Loucy (cell line): Measurements from ENCODE around the gene UBIAD1.

Source experiments
- H2AFZ ChIP-seq: fragments of 200-600 bp; sonication (generic); 2 replicates; pipeline ENCODE4 v1.6.0; 2016; ENCODE audit warnings: antibody characterized with exemption, mild to moderate bottlenecking, low read length, moderate library complexity
- H3F3A ChIP-seq: fragments of 200-600 bp; 2 replicates; pipeline ENCODE4 v1.6.0; 2016; ENCODE audit warnings: antibody characterized with exemption, low read depth, mild to moderate bottlenecking
- H3K27me3 ChIP-seq: fragments of 200-600 bp; sonication (generic); 2 replicates; pipeline ENCODE4 v1.6.1; 2014; ENCODE audit warnings: low read length, mild to moderate bottlenecking; ENCODE audit not compliant: insufficient read depth, poor library complexity, severe bottlenecking
- H3K36me3 ChIP-seq: fragments of 200-600 bp; sonication (generic); 2 replicates; pipeline ENCODE4 v1.6.1; 2016; ENCODE audit warnings: low read length; ENCODE audit not compliant: insufficient read depth
- H3K4me1 ChIP-seq: fragments of 200-600 bp; sonication (generic); 2 replicates; pipeline ENCODE4 v1.5.1; 2014; ENCODE audit warnings: low read length, mild to moderate bottlenecking; ENCODE audit not compliant: insufficient read depth, poor library complexity, severe bottlenecking
- H3K4me2 ChIP-seq: fragments of 200-600 bp; sonication (generic); 2 replicates; pipeline ENCODE4 v1.6.0; 2014; ENCODE audit warnings: antibody characterized with exemption, low read length, low read depth, mild to moderate bottlenecking; ENCODE audit not compliant: poor library complexity, severe bottlenecking
- H3K4me3 ChIP-seq: fragments of 200-600 bp; sonication (generic); 2 replicates; pipeline ENCODE4 v1.5.1; 2014; ENCODE audit warnings: low read length, mild to moderate bottlenecking, mixed read lengths; ENCODE audit not compliant: poor library complexity, severe bottlenecking
- H3K79me2 ChIP-seq: fragments of 200-600 bp; sonication (generic); 2 replicates; pipeline ENCODE4 v1.6.1; 2014; ENCODE audit warnings: low read length; ENCODE audit not compliant: insufficient read depth
- H3K9ac ChIP-seq: fragments of 200-600 bp; sonication (generic); 2 replicates; pipeline ENCODE4 v1.6.0; 2014; ENCODE audit warnings: mild to moderate bottlenecking, low read depth, low read length, moderate library complexity; ENCODE audit not compliant: poor library complexity, severe bottlenecking
- H3K9me2 ChIP-seq: fragments of 200-600 bp; sonication (generic); replicated peaks from 2 replicates; pipeline ENCODE4 v1.6.1; 2016; ENCODE audit warnings: low read depth, low read length, mixed read lengths
- H3K9me3 ChIP-seq: fragments of 200-600 bp; sonication (generic); 2 replicates; pipeline ENCODE4 v1.6.1; 2014; ENCODE audit warnings: mild to moderate bottlenecking, antibody characterized with exemption, low read length, low read depth; ENCODE audit not compliant: insufficient read depth
- H4K20me1 ChIP-seq: fragments of 200-600 bp; sonication (generic); 2 replicates; pipeline ENCODE4 v1.6.0; 2014; ENCODE audit warnings: antibody characterized with exemption, low read length, mild to moderate bottlenecking; ENCODE audit not compliant: insufficient read depth, poor library complexity, severe bottlenecking
- EZH2phosphoT487 ChIP-seq: fragments of 200-600 bp; IDR thresholded peaks from 2 replicates; pipeline ENCODE4 v1.6.1; 2018; ENCODE audit warnings: antibody characterized with exemption, mild to moderate bottlenecking, moderate library complexity, borderline replicate concordance
- TF ChIP-seq, protein P1 (sequence below): fragments of 200-600 bp; sonication (generic); conservative IDR thresholded peaks from 2 replicates; pipeline ENCODE4 v1.5.1; 2014; ENCODE audit warnings: mild to moderate bottlenecking, antibody characterized with exemption, low read length

The UBIAD1 gene

GRCh38 chr1:11316701-11317100 lies 43.7 kb downstream of the UBIAD1 start:
- TF ChIP-seq, protein P1, sequence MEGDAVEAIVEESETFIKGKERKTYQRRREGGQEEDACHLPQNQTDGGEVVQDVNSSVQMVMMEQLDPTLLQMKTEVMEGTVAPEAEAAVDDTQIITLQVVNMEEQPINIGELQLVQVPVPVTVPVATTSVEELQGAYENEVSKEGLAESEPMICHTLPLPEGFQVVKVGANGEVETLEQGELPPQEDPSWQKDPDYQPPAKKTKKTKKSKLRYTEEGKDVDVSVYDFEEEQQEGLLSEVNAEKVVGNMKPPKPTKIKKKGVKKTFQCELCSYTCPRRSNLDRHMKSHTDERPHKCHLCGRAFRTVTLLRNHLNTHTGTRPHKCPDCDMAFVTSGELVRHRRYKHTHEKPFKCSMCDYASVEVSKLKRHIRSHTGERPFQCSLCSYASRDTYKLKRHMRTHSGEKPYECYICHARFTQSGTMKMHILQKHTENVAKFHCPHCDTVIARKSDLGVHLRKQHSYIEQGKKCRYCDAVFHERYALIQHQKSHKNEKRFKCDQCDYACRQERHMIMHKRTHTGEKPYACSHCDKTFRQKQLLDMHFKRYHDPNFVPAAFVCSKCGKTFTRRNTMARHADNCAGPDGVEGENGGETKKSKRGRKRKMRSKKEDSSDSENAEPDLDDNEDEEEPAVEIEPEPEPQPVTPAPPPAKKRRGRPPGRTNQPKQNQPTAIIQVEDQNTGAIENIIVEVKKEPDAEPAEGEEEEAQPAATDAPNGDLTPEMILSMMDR = no peak
- no peak for TF ChIP-seq EZH2phosphoT487
- H3F3A ChIP-seq = no peaks in the 10 kb centered on the region
- no peak overlapping the region for H3K4me3 ChIP-seq
- no peaks in the 10 kb centered on the region for H3K36me3 ChIP-seq
- no peaks in the 10 kb centered on the region for H3K9me2 ChIP-seq
- H3K4me2 ChIP-seq = no peak overlapping the region
- no peak overlapping the region for H3K9ac ChIP-seq
- H3K9me3 ChIP-seq = no peaks in the 10 kb centered on the region
- no peak overlapping the region for H2AFZ ChIP-seq
- no peaks in the 10 kb centered on the region for H3K4me1 ChIP-seq
- H3K27me3 ChIP-seq = no peaks in the 10 kb centered on the region
- H3K79me2 ChIP-seq = no peaks in the 10 kb centered on the region
- no peaks in the 10 kb centered on the region for H4K20me1 ChIP-seq

DNA sequence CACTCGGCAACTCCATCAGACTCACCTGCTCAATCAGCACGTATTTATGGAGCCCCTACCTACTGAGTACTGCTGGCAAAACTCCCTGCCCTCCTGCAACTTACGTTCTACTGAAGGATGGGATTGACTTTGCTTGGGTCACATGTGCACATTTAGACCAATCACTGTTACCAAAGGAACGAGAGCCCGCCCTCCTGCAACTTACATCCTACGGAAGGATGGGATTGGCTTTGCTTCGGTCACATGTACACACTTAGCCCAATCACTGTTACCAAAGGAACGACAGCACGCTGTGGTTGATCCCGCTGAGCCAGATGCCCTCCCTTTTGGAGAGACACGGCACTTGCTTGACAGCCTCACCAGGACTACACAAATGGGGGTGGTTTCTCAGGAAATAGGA lies 46.0 kb downstream of the UBIAD1 start:
- H3K4me1 ChIP-seq = no peaks in the 10 kb centered on the region
- no peaks in the 10 kb centered on the region for H3F3A ChIP-seq
- H3K79me2 ChIP-seq = no peaks in the 10 kb centered on the region
- no peaks in the 10 kb centered on the region for H3K9me3 ChIP-seq
- no peaks in the 10 kb centered on the region for H3K36me3 ChIP-seq
- no peaks in the 10 kb centered on the region for H3K9me2 ChIP-seq
- no peaks in the 10 kb centered on the region for H3K27me3 ChIP-seq
- H3K4me2 ChIP-seq = no peak overlapping the region
- H3K4me3 ChIP-seq = no peak overlapping the region
- TF ChIP-seq, protein P1 = no peak
- TF ChIP-seq EZH2phosphoT487 = no peak
- H4K20me1 ChIP-seq = no peaks in the 10 kb centered on the region
- H2AFZ ChIP-seq = no peak overlapping the region
- H3K9ac ChIP-seq = no peak overlapping the region

GRCh38 chr1:11320153-11320936 lies 47.3 kb downstream of the UBIAD1 start:
- no peaks in the 10 kb centered on the region for H3K4me1 ChIP-seq
- H3K4me3 ChIP-seq = no peak overlapping the region
- no peaks in the 10 kb centered on the region for H4K20me1 ChIP-seq
- no peak overlapping the region for H2AFZ ChIP-seq
- H3K9ac ChIP-seq = no peak overlapping the region
- no peaks in the 10 kb centered on the region for H3K79me2 ChIP-seq
- no peaks in the 10 kb centered on the region for H3K36me3 ChIP-seq
- H3F3A ChIP-seq = no peaks in the 10 kb centered on the region
- no peaks in the 10 kb centered on the region for H3K9me2 ChIP-seq
- TF ChIP-seq, protein P1 = peak; percentile 96
- no peak for TF ChIP-seq EZH2phosphoT487
- no peaks in the 10 kb centered on the region for H3K9me3 ChIP-seq
- no peak overlapping the region for H3K4me2 ChIP-seq
- H3K27me3 ChIP-seq = no peaks in the 10 kb centered on the region
